Endodermal cell (in vitro differentiated cells): ENCODE measurements around the gene P2RY11. TPM values are rescaled to one million over a fixed set of nuclear protein-coding genes. Genes with fewer than 3 reads are reported as not detected.

Source experiments
- DNase-seq: peaks from one replicate; pipeline ENCODE4 v3.0.0-alpha.2; 2017
- H3K27ac ChIP-seq: 2 replicates; pipeline ENCODE4 v1.5.1; 2013; ENCODE audit warnings: mild to moderate bottlenecking, low read depth, low read length, moderate library complexity
- H3K27me3 ChIP-seq: 2 replicates; pipeline ENCODE4 v1.6.1; 2013; ENCODE audit warnings: mild to moderate bottlenecking, low read length, moderate library complexity; ENCODE audit not compliant: insufficient read depth, control insufficient read depth, poor library complexity, severe bottlenecking
- H3K36me3 ChIP-seq: 2 replicates; pipeline ENCODE4 v1.7.0; 2013; ENCODE audit warnings: mild to moderate bottlenecking, low read length, moderate library complexity; ENCODE audit not compliant: control insufficient read depth, insufficient read depth
- H3K4me1 ChIP-seq: one replicate; pipeline ENCODE4 v1.7.0; 2013; ENCODE audit warnings: low read length; ENCODE audit not compliant: control insufficient read depth, insufficient read depth
- H3K4me3 ChIP-seq: 2 replicates; pipeline ENCODE4 v1.5.1; 2013; ENCODE audit warnings: mild to moderate bottlenecking, low read length, moderate library complexity
- H3K9ac ChIP-seq: 2 replicates; pipeline ENCODE4 v1.6.1; 2013; ENCODE audit warnings: mild to moderate bottlenecking, low read length, moderate library complexity; ENCODE audit not compliant: poor library complexity, severe bottlenecking; ENCODE audit errors: extremely low read depth
- H3K9me3 ChIP-seq: 2 replicates; pipeline ENCODE4 v1.6.1; 2013; ENCODE audit warnings: mild to moderate bottlenecking, low read length, moderate library complexity; ENCODE audit not compliant: control insufficient read depth
- H3K27ac Mint-ChIP-seq: 2 replicates; pipeline ENCODE4 v1.8.0; 2020; ENCODE audit warnings: mixed read lengths
- H3K27me3 Mint-ChIP-seq: 2 replicates; pipeline ENCODE4 v1.8.0; 2021; ENCODE audit warnings: mild to moderate bottlenecking, mixed read lengths; ENCODE audit not compliant: insufficient read depth
- H3K36me3 Mint-ChIP-seq: 2 replicates; pipeline ENCODE4 v1.8.0; 2020; ENCODE audit warnings: low read depth, mixed read lengths
- H3K4me1 Mint-ChIP-seq: 2 replicates; pipeline ENCODE4 v1.8.0; 2020; ENCODE audit warnings: mixed read lengths
- H3K4me3 Mint-ChIP-seq: 2 replicates; pipeline ENCODE4 v1.8.0; 2020; ENCODE audit warnings: mild to moderate bottlenecking, moderate library complexity, mixed read lengths
- H3K9me3 Mint-ChIP-seq: 2 replicates; pipeline ENCODE4 v1.8.0; 2020; ENCODE audit warnings: mild to moderate bottlenecking, mixed read lengths
- WGBS, 2 experiments: methylation state at CpG; one replicate each; pipeline versions ENCODE4 v1.1.5 to v1.1.7; 2013; ENCODE audit warnings: missing lambda C conversion rate in 2 of 2, mixed read lengths in 1 of 2; ENCODE audit not compliant: insufficient coverage in 1 of 2, insufficient read length in 1 of 2; 5-methylcytosine and 5-hydroxymethylcytosine counted together
- total RNA-seq, 2 donors: library from RNA; stranded (reverse); fragmentation: NEBNext Ultra II Directional in 1 of 2; extraction: Animal tissue kit (Norgen Biotek cat#: 25700) in 1 of 2; gene quantifications; 2 replicates in 1 of 2; 3 replicates in 1 of 2; pipeline ENCODE4 v1.2.1, GENCODE V29; 2021
- TF ChIP-seq, protein P1 (sequence below): fragments of 200-600 bp; sonication (generic); conservative IDR thresholded peaks from 2 replicates; pipeline ENCODE4 v1.5.0; 2021; ENCODE audit warnings: antibody characterized with exemption, mild to moderate bottlenecking

The P2RY11 gene
- total RNA-seq, 2 donors from 2014 or later: 9.0 to 14.8 TPM

DNA sequence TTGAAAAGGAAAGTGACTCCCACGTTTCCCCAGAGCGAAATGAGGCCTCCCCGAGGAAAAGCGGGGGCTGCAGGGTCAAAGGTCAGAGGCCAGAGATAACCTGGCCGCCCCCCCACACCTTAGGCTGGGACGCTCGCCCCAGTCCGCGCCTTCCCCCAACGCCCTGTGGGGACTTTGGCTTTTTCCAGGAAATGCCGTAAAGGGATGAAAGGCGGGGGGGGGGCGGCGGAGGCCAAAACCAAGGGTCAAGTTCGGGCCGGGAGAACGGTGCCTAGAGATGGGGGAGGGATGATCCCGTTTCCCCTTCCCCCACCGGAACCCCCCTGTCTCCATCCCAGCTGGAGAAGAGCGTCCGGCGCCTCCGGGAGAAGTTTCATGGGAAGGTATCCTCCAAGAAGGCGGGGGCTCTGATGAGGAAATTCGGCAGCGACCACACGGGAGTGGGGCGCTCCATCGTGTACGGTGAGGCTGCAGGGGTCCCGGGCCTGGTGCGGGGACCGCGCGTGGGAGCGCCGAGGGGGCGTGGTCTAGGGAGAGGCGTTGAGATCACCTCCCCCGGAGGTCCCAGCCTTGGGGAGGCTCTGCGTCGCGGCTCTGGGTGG, 24.8 kb upstream of the P2RY11 start:
- Mint-ChIP-seq H3K36me3 (peaks cover 2% of the 10 kb centered on the region), H3K9me3 (no peaks in the 10 kb centered on the region), H3K27ac (no peak overlapping the region), H3K4me1 (no peaks in the 10 kb centered on the region), H3K27me3 (peaks cover 31% of the 10 kb centered on the region), H3K4me3 (peak overlapping the region; percentile 63)
- Histone ChIP-seq H3K9me3 (no peaks in the 10 kb centered on the region), H3K27me3 (peaks cover 38% of the 10 kb centered on the region), H3K9ac (no peak overlapping the region), H3K4me1 (no peaks in the 10 kb centered on the region), H3K4me3 (peak overlapping the region; percentile 74), H3K36me3 (no peaks in the 10 kb centered on the region), H3K27ac (no peak overlapping the region)
- WGBS, 2 experiments: 13 to 18% methylated on average over 4 to 37 of the region's 43 CpGs
- TF ChIP-seq, protein P1, sequence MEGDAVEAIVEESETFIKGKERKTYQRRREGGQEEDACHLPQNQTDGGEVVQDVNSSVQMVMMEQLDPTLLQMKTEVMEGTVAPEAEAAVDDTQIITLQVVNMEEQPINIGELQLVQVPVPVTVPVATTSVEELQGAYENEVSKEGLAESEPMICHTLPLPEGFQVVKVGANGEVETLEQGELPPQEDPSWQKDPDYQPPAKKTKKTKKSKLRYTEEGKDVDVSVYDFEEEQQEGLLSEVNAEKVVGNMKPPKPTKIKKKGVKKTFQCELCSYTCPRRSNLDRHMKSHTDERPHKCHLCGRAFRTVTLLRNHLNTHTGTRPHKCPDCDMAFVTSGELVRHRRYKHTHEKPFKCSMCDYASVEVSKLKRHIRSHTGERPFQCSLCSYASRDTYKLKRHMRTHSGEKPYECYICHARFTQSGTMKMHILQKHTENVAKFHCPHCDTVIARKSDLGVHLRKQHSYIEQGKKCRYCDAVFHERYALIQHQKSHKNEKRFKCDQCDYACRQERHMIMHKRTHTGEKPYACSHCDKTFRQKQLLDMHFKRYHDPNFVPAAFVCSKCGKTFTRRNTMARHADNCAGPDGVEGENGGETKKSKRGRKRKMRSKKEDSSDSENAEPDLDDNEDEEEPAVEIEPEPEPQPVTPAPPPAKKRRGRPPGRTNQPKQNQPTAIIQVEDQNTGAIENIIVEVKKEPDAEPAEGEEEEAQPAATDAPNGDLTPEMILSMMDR: no peak
- peak; percentile 69 for DNase-seq

DNA sequence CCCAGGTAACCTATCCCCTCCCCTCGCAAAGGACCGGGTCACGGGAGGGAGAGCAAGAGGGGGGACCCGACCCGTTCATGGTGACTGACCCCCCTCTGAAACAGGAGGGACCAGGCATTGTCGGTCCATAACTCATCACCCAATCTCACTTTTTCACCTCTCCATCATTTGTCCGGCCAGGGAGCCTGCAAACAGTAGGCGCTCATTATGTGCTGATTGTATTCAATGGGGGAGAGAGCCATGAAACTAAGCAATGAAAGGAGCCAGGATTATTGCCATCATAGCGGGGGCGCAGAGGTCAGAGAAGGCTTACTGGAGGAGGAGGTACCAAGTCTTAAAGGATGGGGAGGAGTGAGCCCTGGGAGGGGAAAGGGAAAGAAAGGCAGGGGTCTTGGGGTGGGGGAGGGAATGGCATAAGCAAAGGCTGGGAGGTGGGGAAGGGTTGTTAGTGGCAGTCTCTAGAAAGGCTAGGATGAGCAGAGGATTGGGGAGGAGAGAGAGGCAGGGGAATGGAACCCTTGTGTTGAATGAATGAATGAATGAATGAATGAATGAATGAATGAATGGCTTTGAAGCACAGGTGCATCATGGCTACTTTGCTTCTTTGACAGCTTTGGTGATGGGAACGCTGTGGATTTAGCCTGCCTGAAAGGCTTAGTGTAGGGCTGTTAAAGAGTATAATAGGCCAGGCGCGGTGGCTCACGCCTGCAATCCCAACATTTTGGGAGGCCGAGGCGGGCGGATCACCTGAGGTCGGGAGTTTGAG, 24.0 kb upstream of the P2RY11 start:
- no peak overlapping the region for H3K4me3 ChIP-seq

DNA sequence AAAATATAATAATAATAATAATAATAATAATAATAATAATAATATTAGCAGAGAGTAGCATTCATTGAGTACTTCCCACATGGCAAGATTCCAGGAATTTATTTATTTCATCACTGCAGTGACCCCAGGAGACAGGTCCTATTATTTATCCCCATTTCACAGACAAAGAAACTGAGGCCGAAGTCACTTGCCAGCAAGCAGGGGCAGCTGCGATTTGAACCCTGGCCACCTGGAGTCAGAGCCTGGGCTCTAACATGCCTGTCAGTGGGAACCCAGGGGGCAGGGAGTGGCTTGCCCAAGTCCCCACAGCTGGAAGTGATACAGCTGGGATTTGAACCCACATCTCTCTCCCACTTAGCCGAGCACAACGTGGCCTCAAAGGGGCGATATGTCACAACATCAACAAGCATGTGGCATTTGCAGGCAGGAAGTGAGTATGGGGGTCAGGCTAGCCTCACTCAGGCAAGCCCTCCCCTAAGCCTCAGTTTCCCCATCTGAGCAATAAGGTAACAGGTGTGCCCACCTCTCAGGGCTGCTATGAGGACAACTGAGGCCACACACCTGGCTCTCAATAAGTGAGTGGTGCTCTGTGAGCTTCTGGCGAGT, 22.4 kb upstream of the P2RY11 start:
- TF ChIP-seq, protein P1: no peak
- no peaks in the 10 kb centered on the region for H3K4me1 ChIP-seq
- no peak overlapping the region for H3K4me3 Mint-ChIP-seq
- H3K27me3 ChIP-seq: peaks cover 34% of the 10 kb centered on the region
- no peaks in the 10 kb centered on the region for H3K4me1 Mint-ChIP-seq
- H3K27ac ChIP-seq: no peak overlapping the region
- peaks cover 23% of the 10 kb centered on the region for H3K27me3 Mint-ChIP-seq
- no peak overlapping the region for H3K4me3 ChIP-seq
- H3K9me3 ChIP-seq: no peaks in the 10 kb centered on the region
- WGBS, 2 experiments: 91% methylated on average over 6 of the region's 6 CpGs
- H3K36me3 Mint-ChIP-seq: peaks cover 2% of the 10 kb centered on the region
- no peak overlapping the region for H3K27ac Mint-ChIP-seq
- no peak for DNase-seq
- no peaks in the 10 kb centered on the region for H3K9me3 Mint-ChIP-seq
- H3K9ac ChIP-seq: no peak overlapping the region
- no peaks in the 10 kb centered on the region for H3K36me3 ChIP-seq

More for the DNA sequence above, 24.0 kb upstream of the P2RY11 start:
- Mint-ChIP-seq H3K36me3 (peaks cover 2% of the 10 kb centered on the region), H3K4me1 (no peaks in the 10 kb centered on the region), H3K9me3 (no peaks in the 10 kb centered on the region), H3K4me3 (peak overlapping the region; percentile 63), H3K27ac (no peak overlapping the region), H3K27me3 (peaks cover 29% of the 10 kb centered on the region)
- H3K27ac ChIP-seq: no peak overlapping the region
- TF ChIP-seq, protein P1: no peak
- H3K36me3 ChIP-seq: no peaks in the 10 kb centered on the region
- 86 to 98% methylated on average over 6 to 17 of the region's 18 CpGs for WGBS, 2 experiments
- no peaks in the 10 kb centered on the region for H3K4me1 ChIP-seq
- no peak overlapping the region for H3K9ac ChIP-seq
- peaks cover 38% of the 10 kb centered on the region for H3K27me3 ChIP-seq
- DNase-seq: peak; percentile 31
- no peaks in the 10 kb centered on the region for H3K9me3 ChIP-seq
